Breast epithelium (tissue), 3 donors: ENCODE results near the gene PPHLN1.

Source experiments
- POLR2A ChIP-seq: fragments of 450-650 bp; IDR thresholded peaks from one replicate; pipeline ENCODE4 v1.6.1; 2016; ENCODE audit warnings: antibody characterized with exemption, mild to moderate bottlenecking, moderate library complexity
- POLR2AphosphoS5 ChIP-seq, 3 donors: sonication (generic); formaldehyde crosslinking; IDR thresholded peaks; one replicate each; pipeline ENCODE4 v1.6.1; 2017; ENCODE audit warnings: antibody characterized with exemption in 3 of 3
- TF ChIP-seq, protein P1 (sequence below), 3 donors: fragments of 450-650 bp; IDR thresholded peaks; one replicate each; pipeline ENCODE4 v1.5.1; 2016 to 2017; ENCODE audit warnings: antibody characterized with exemption in 3 of 3, mild to moderate bottlenecking in 3 of 3, moderate library complexity in 3 of 3

DNA sequence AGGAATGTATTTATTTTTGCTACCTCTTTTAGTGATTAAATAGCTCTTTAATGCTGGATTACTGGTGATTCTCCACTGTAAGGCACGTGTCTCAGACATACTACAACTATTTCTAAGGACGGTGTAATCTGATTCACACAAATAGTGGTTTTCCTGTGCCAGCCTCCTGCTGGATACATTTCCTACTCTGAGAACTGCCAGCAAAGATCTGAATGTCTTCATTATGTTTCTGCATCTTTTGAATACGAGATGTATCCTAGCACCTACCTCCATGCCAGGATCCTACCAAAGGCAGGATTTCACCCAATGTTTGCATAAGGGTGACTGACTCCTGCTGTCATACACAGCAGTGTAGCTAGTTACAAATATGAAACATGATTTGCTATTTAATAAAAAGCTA is 143.0 kb downstream of the PPHLN1 start:
- TF ChIP-seq, protein P1, sequence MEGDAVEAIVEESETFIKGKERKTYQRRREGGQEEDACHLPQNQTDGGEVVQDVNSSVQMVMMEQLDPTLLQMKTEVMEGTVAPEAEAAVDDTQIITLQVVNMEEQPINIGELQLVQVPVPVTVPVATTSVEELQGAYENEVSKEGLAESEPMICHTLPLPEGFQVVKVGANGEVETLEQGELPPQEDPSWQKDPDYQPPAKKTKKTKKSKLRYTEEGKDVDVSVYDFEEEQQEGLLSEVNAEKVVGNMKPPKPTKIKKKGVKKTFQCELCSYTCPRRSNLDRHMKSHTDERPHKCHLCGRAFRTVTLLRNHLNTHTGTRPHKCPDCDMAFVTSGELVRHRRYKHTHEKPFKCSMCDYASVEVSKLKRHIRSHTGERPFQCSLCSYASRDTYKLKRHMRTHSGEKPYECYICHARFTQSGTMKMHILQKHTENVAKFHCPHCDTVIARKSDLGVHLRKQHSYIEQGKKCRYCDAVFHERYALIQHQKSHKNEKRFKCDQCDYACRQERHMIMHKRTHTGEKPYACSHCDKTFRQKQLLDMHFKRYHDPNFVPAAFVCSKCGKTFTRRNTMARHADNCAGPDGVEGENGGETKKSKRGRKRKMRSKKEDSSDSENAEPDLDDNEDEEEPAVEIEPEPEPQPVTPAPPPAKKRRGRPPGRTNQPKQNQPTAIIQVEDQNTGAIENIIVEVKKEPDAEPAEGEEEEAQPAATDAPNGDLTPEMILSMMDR (IDR thresholded peaks at IDR 0.05) = no peak
- TF ChIP-seq POLR2A (no peak), POLR2AphosphoS5 (IDR thresholded peaks at IDR 0.05) (no peak)
